ENCODE data around the gene EMC1. TPM values are rescaled to one million over a fixed set of nuclear protein-coding genes. Genes with fewer than 3 reads are reported as not detected.
"Not testable (repeated sequence)": the region's sequence is repeated elsewhere in the genome, so short reads cannot be mapped to it uniquely, and the experiment has no call there.

The EMC1 gene
- total RNA-seq, 1 donor from 2014 or later = 66.7 TPM

DNA sequence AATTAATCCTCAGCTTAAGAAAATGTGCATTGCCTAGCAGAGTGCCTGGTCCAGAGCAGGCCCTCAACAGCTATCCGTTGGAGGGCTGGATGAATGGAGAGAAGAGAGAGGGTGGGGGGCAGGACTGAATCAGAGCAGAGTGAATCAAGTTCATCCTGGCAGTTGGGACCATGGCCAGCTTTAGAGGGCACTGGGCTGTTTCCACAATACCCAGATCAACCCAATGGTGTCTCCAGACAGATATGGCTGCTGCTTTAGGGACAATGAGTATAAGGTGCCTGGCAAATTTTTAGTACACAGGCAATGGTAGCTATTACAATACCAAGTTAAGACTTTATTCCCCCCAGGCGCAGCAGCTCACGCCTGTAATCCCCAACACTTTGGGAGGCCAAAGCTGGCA lies 17.1 kb downstream of the EMC1 start:
- H3K36me3 Mint-ChIP-seq (ENCODE audit: insufficient read depth) = peaks cover 18% of the 10 kb centered on the region
- no peaks in the 10 kb centered on the region for H3K27me3 Mint-ChIP-seq
- no peak for DNase-seq (ENCODE audit: low spot score, unreplicated experiment)
- no peaks in the 10 kb centered on the region for H3K9me3 Mint-ChIP-seq (ENCODE audit: low read depth)
- TF ChIP-seq, protein P1, sequence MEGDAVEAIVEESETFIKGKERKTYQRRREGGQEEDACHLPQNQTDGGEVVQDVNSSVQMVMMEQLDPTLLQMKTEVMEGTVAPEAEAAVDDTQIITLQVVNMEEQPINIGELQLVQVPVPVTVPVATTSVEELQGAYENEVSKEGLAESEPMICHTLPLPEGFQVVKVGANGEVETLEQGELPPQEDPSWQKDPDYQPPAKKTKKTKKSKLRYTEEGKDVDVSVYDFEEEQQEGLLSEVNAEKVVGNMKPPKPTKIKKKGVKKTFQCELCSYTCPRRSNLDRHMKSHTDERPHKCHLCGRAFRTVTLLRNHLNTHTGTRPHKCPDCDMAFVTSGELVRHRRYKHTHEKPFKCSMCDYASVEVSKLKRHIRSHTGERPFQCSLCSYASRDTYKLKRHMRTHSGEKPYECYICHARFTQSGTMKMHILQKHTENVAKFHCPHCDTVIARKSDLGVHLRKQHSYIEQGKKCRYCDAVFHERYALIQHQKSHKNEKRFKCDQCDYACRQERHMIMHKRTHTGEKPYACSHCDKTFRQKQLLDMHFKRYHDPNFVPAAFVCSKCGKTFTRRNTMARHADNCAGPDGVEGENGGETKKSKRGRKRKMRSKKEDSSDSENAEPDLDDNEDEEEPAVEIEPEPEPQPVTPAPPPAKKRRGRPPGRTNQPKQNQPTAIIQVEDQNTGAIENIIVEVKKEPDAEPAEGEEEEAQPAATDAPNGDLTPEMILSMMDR (IDR thresholded peaks at IDR 0.05; ENCODE audit: unreplicated experiment) = no peak
- H3K27ac Mint-ChIP-seq = no peak overlapping the region
- H3K4me3 Mint-ChIP-seq (ENCODE audit: low read depth) = no peak overlapping the region
- no peaks in the 10 kb centered on the region for H3K4me1 Mint-ChIP-seq (ENCODE audit: low read depth)

GRCh38 chr1:19232524-19232846 lies 18.8 kb downstream of the EMC1 start:
- no peaks in the 10 kb centered on the region for H3K27me3 Mint-ChIP-seq
- H3K9me3 Mint-ChIP-seq (ENCODE audit: low read depth) = no peaks in the 10 kb centered on the region
- TF ChIP-seq, protein P1 (IDR thresholded peaks at IDR 0.05; ENCODE audit: unreplicated experiment) = no peak
- DNase-seq (ENCODE audit: low spot score, unreplicated experiment) = no peak
- H3K36me3 Mint-ChIP-seq (ENCODE audit: insufficient read depth) = peaks cover 18% of the 10 kb centered on the region
- H3K4me1 Mint-ChIP-seq (ENCODE audit: low read depth) = no peaks in the 10 kb centered on the region
- no peak overlapping the region for H3K4me3 Mint-ChIP-seq (ENCODE audit: low read depth)
- no peak overlapping the region for H3K27ac Mint-ChIP-seq

GRCh38 chr1:19231736-19232523 lies 19.4 kb downstream of the EMC1 start:
- not testable (repeated sequence) for H3K9me3 Mint-ChIP-seq (ENCODE audit: low read depth); H3K27ac Mint-ChIP-seq; H3K4me3 Mint-ChIP-seq (ENCODE audit: low read depth); DNase-seq (ENCODE audit: low spot score, unreplicated experiment); H3K27me3 Mint-ChIP-seq; H3K4me1 Mint-ChIP-seq (ENCODE audit: low read depth)
- H3K36me3 Mint-ChIP-seq (ENCODE audit: insufficient read depth) = peaks cover 15% of the 10 kb centered on the region

DNA sequence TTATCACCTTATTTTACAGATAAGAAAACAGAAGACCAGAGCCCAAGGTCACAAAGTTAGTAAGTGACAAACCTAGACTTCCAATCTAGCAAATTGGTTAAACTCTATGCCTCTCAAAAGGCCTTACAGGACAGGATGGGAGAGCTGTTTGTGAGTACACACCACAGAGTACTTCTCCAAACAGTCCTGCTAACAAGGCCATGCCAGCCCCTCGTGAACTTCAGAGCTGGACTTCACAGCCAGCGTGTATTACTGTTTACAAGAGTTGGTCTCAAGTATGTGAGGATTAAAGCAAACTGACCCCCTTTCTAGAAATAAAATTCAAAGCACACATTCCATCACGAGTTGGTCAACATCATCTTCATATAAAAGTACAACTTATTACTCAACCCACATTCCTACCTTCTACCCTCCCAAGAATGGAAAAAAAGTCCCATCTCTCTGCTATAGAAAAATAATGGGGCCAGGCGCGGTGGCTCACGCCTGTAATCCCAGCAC lies 21.4 kb downstream of the EMC1 start:
- no peaks in the 10 kb centered on the region for H3K4me1 Mint-ChIP-seq (ENCODE audit: low read depth)
- no peak overlapping the region for H3K27ac Mint-ChIP-seq
- no peaks in the 10 kb centered on the region for H3K9me3 Mint-ChIP-seq (ENCODE audit: low read depth)
- TF ChIP-seq, protein P1 (IDR thresholded peaks at IDR 0.05; ENCODE audit: unreplicated experiment) = no peak
- no peak for DNase-seq (ENCODE audit: low spot score, unreplicated experiment)
- H3K36me3 Mint-ChIP-seq (ENCODE audit: insufficient read depth) = peaks cover 16% of the 10 kb centered on the region
- H3K27me3 Mint-ChIP-seq = no peaks in the 10 kb centered on the region
- no peak overlapping the region for H3K4me3 Mint-ChIP-seq (ENCODE audit: low read depth)

DNA sequence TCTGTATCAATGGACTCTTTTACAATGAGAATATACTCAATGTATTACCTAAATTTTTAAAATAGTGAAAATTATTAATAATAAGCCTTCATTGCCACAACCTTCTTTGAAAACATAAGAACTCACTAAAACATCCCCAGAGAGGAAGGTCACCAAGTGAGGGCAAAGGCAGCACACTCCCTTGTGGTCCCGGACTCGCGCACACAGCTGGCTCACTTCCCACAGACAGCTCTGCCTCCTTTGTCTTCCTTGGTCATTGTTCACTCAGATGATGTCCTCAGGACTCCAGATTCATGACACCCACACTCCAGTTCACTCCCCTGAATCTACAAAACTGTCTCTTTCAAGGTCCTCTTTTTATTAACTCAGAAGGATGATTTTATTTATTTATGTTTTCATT lies 22.1 kb downstream of the EMC1 start:
- no peak for DNase-seq (ENCODE audit: low spot score, unreplicated experiment)
- Mint-ChIP-seq H3K4me3 (ENCODE audit: low read depth) (no peak overlapping the region), H3K27ac (no peak overlapping the region), H3K36me3 (ENCODE audit: insufficient read depth) (peaks cover 22% of the 10 kb centered on the region), H3K4me1 (ENCODE audit: low read depth) (no peaks in the 10 kb centered on the region), H3K27me3 (no peaks in the 10 kb centered on the region), H3K9me3 (ENCODE audit: low read depth) (no peaks in the 10 kb centered on the region)
- TF ChIP-seq, protein P1 (IDR thresholded peaks at IDR 0.05; ENCODE audit: unreplicated experiment) = no peak
